ENCODE measurements around the gene POU5F1. TPM values are rescaled to one million over a fixed set of nuclear protein-coding genes. Genes with fewer than 3 reads are reported as not detected.

POU5F1 gene
- total and polyA plus RNA-seq, 12 donors, result 0.17 to 2.8 (median 1.2) TPM; not detected in 8

DNA sequence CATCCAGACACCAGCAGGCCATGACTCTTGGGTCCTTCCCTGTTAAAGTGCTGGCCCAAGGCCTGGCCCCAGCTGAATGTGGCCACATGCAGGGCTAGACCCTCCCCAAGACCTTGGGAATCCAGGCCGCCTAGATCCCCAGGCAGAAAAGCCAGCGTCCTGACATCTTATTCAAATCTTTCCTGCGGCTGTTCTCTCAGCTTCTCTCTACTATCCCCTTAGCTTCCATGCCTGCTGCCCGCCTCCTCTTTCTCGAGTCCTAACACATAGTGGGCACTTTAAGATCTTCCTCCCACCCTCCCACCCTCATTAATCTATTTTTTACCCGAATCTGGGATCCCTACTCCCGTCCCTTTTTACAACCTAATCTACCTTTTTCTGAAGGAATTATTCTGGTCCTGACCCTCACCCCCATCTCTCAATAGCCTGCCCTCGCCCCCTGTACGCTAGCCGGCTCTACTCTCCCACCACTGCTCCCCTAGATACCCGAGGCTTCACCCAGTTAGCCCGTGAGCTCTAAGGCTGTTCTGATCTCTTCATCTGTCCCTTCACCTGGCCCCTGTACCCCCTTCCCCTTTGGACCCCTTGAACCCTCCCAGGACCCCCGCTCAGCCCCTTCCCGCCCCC is 12.9 kb downstream of the POU5F1 start, which contains the start of gene CCHCR1:
CCHCR1 (minus strand) TSS at position 290 of the 627 bp plus-strand sequence; CDS start at position 88, 202 bp downstream.
- 6 to 9% (median 7%) methylated on average over 14 of the region's 14 CpGs for WGBS, 4 donors
- no peak for DNase-seq
- no peak for TF ChIP-seq POLR2A (IDR thresholded peaks at IDR 0.05)
- TF ChIP-seq, protein P1, sequence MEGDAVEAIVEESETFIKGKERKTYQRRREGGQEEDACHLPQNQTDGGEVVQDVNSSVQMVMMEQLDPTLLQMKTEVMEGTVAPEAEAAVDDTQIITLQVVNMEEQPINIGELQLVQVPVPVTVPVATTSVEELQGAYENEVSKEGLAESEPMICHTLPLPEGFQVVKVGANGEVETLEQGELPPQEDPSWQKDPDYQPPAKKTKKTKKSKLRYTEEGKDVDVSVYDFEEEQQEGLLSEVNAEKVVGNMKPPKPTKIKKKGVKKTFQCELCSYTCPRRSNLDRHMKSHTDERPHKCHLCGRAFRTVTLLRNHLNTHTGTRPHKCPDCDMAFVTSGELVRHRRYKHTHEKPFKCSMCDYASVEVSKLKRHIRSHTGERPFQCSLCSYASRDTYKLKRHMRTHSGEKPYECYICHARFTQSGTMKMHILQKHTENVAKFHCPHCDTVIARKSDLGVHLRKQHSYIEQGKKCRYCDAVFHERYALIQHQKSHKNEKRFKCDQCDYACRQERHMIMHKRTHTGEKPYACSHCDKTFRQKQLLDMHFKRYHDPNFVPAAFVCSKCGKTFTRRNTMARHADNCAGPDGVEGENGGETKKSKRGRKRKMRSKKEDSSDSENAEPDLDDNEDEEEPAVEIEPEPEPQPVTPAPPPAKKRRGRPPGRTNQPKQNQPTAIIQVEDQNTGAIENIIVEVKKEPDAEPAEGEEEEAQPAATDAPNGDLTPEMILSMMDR (IDR thresholded peaks at IDR 0.05), result no peak
- Histone ChIP-seq H3K36me3 (replicated peaks in 1 of 2) (peaks cover 0 to 2% of the 10 kb centered on the region in 2 donors), H3K27ac (peak within 1 kb of the TSS in 2 of 5 donors; percentile 47 to 78), H3K27me3 (no peaks in the 10 kb centered on the region), H3K9me3 (replicated peaks in 1 of 3) (no peaks in the 10 kb centered on the region), H3K4me1 (replicated peaks in 1 of 2) (peaks cover 5 to 13% of the 10 kb centered on the region in 2 donors), H3K4me3 (peak within 1 kb of the TSS in 3 of 4 donors; percentile 53 to 70 (median 60))
- intact Hi-C loops (cut with DNase I), result no loop called here

DNA sequence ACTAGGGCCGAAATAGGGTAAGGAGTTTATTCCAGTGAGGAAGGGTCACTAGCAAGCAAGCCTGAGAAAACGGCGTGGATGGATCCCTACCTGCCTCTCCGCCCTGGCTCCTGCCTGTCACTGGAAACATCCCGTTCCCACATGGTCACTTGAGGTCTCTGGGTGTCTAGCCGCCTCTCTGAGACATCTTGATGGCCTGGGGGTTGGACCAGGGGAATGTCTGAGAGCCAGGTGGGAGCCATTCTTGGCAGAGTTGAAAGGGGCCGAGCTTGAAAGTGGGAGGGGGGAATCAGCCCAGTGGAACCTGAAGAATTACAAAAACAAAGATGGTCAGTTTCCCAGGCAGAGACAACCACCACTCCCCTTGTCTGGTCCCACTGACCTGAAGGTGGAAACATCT is 13.8 kb downstream of the POU5F1 start:
- H3K4me1 ChIP-seq (replicated peaks in 1 of 2), result peaks cover 5 to 13% of the 10 kb centered on the region in 2 donors
- peaks cover 0 to 2% of the 10 kb centered on the region in 2 donors for H3K36me3 ChIP-seq (replicated peaks in 1 of 2)
- no peaks in the 10 kb centered on the region for H3K9me3 ChIP-seq (replicated peaks in 1 of 3)
- intact Hi-C loops (cut with DNase I), result no loop called here
- no peak for DNase-seq
- H3K27me3 ChIP-seq, result no peaks in the 10 kb centered on the region
- WGBS, 4 donors, result 91 to 98% (median 95%) methylated on average over 7 of the region's 7 CpGs
- H3K27ac ChIP-seq, result no peak overlapping the region
- TF ChIP-seq POLR2A (IDR thresholded peaks at IDR 0.05), result no peak
- TF ChIP-seq, protein P1 (IDR thresholded peaks at IDR 0.05), result no peak
- no peak overlapping the region for H3K4me3 ChIP-seq

DNA sequence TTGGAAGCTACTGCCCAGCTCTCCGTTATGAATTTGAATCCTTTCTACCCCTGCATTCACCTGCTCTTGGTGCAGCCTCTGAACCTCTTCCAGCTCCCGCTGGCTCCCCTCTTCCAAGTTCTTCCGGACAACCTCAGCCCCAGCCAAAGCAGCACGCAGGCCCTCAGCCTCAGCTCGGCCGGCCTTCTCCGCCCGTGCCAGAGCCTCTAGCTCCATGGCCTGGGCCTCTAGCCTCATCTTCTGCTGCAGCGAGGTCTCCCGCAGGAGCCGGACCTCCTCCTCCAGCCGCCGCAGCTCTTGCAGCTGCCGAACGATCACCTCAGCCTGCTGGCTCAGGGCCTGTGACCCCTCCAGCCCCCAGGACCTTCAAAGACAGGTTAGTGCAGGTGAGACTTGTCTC is 16.0 kb downstream of the POU5F1 start:
- Histone ChIP-seq H3K9me3 (replicated peaks in 1 of 3) (no peaks in the 10 kb centered on the region), H3K4me1 (replicated peaks in 1 of 2) (peaks cover 5 to 13% of the 10 kb centered on the region in 2 donors), H3K4me3 (no peak overlapping the region), H3K36me3 (replicated peaks in 1 of 2) (peaks cover 0 to 2% of the 10 kb centered on the region in 2 donors), H3K27ac (no peak overlapping the region), H3K27me3 (no peaks in the 10 kb centered on the region)
- intact Hi-C loops (cut with DNase I), result no loop called here
- no peak for TF ChIP-seq POLR2A (IDR thresholded peaks at IDR 0.05)
- TF ChIP-seq, protein P1 (IDR thresholded peaks at IDR 0.05), result no peak
- WGBS, 4 donors, result 83 to 97% (median 96%) methylated on average over 15 of the region's 15 CpGs
- DNase-seq, result no peak

DNA sequence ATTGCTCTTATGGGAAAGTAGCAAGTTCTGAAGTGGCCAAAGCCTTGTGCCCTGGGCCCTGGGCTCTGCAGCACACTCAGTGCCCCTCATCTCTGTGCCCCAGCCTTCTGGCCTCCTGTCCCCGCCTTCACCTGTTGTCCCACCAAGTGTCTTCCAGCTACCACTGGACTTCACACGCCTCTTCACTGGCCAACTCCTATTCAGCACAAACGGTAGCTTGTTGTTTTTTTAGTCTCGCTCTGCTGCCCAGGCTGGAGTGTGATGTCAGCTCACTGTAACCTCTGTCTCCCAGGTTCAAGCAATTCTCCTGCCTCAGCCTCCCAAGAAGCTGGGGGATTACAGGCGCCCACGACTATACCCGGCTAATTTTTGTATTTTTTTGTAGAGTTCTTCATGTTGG is 17.7 kb downstream of the POU5F1 start:
- no peak for DNase-seq
- intact Hi-C loops (cut with DNase I), result no loop called here
- Histone ChIP-seq H3K27me3 (no peaks in the 10 kb centered on the region), H3K36me3 (replicated peaks in 1 of 2) (peaks cover 0 to 2% of the 10 kb centered on the region in 2 donors), H3K27ac (no peak overlapping the region), H3K9me3 (replicated peaks in 1 of 3) (no peaks in the 10 kb centered on the region), H3K4me3 (no peak overlapping the region), H3K4me1 (replicated peaks in 1 of 2) (peaks cover 5% of the 10 kb centered on the region in 2 donors)
- 88 to 93% (median 90%) methylated on average over 7 of the region's 7 CpGs for WGBS, 4 donors
- TF ChIP-seq, protein P1 (IDR thresholded peaks at IDR 0.05), result no peak
- TF ChIP-seq POLR2A (IDR thresholded peaks at IDR 0.05), result no peak

All from adrenal gland (tissue), 12 donors.